GM23338 (cell line): ENCODE results near the gene CFLAR.

ENCODE experiments used
- CREB1 ChIP-seq: fragments of 250-450 bp; sonication (Bioruptor Pico); IDR thresholded peaks from 2 replicates; pipeline ENCODE4 v1.5.0; 2020; ENCODE audit warnings: low read depth, mild to moderate bottlenecking, moderate library complexity
- CTCF ChIP-seq, 2 experiments: fragments of 200-600 bp in 1 of 2; sonication (generic) in 1 of 2; conservative IDR thresholded peaks; 2 replicates each; pipeline versions ENCODE4 v1.5.1 to v1.6.1; 2016 to 2017; ENCODE audit warnings: antibody characterized with exemption in 2 of 2, low read depth in 2 of 2, mild to moderate bottlenecking in 2 of 2, moderate library complexity in 1 of 2
- EZH2phosphoT487 ChIP-seq: fragments of 200-600 bp; sonication (generic); IDR thresholded peaks from one replicate; pipeline ENCODE4 v1.8.1; 2018; ENCODE audit warnings: antibody characterized with exemption; ENCODE audit not compliant: unreplicated experiment
- POLR2AphosphoS5 ChIP-seq: IDR thresholded peaks from 2 replicates; pipeline ENCODE4 v1.6.1; 2016; ENCODE audit warnings: antibody characterized with exemption, low read depth

GRCh38 chr2:201215963-201216362, 100.0 kb downstream of the CFLAR start:
- TF ChIP-seq CREB1 (CRISPR knock-in tag) (no peak), CTCF (conservative IDR thresholded peaks at IDR 0.05; ENCODE audit: low read depth in 2 of 2) (no peak), POLR2AphosphoS5 (no peak), EZH2phosphoT487 (no peak)
